ENCODE measurements around the gene LNPK.
A peak's percentile ranks its signal among the peaks of the same experiment; 100 is the strongest.

The LNPK gene

GRCh38 chr2:176001916-176002687 lies at the start of gene LNPK:
LNPK (minus strand) TSS chr2:176002267; CDS start chr2:175995584, 6,683 bp downstream.
- Histone ChIP-seq H3K4me1 (ENCODE audit: insufficient read depth, low read length) (peaks cover 10% of the 10 kb centered on the region), H3K9me3 (ENCODE audit: low read length) (no peaks in the 10 kb centered on the region), H2AFZ (ENCODE audit: low read depth, low read length) (peak within 1 kb of the TSS; percentile 51), H3K36me3 (ENCODE audit: insufficient read depth, low read length) (no peaks in the 10 kb centered on the region), H3K4me3 (ENCODE audit: low read length) (peak within 1 kb of the TSS; percentile 58), H3K27me3 (ENCODE audit: insufficient read depth, low read length) (no peaks in the 10 kb centered on the region)

GRCh38 chr2:176039375-176039774 lies 37.3 kb upstream of the LNPK start:
- peaks cover 9% of the 10 kb centered on the region for H3K27me3 ChIP-seq (ENCODE audit: insufficient read depth, low read length)
- no peaks in the 10 kb centered on the region for H3K4me1 ChIP-seq (ENCODE audit: insufficient read depth, low read length)

GRCh38 chr2:176038694-176039093 lies 36.6 kb upstream of the LNPK start:
- H2AFZ ChIP-seq (ENCODE audit: low read depth, low read length), result no peak overlapping the region
- no peaks in the 10 kb centered on the region for H3K36me3 ChIP-seq (ENCODE audit: insufficient read depth, low read length)
- H3K4me1 ChIP-seq (ENCODE audit: insufficient read depth, low read length), result no peaks in the 10 kb centered on the region
- peaks cover 9% of the 10 kb centered on the region for H3K27me3 ChIP-seq (ENCODE audit: insufficient read depth, low read length)
- H3K9me3 ChIP-seq (ENCODE audit: low read length), result no peaks in the 10 kb centered on the region
- no peak overlapping the region for H3K4me3 ChIP-seq (ENCODE audit: low read length)

More at GRCh38 chr2:176039375-176039774, 37.3 kb upstream of the LNPK start:
- Histone ChIP-seq H3K9me3 (ENCODE audit: low read length) (no peaks in the 10 kb centered on the region), H3K4me3 (ENCODE audit: low read length) (no peak overlapping the region), H3K36me3 (ENCODE audit: insufficient read depth, low read length) (no peaks in the 10 kb centered on the region), H2AFZ (ENCODE audit: low read depth, low read length) (no peak overlapping the region)

- H3K9me3 ChIP-seq (ENCODE audit: low read length), result no peaks in the 10 kb centered on the region
- H3K4me1 ChIP-seq (ENCODE audit: insufficient read depth, low read length), result no peaks in the 10 kb centered on the region
- H2AFZ ChIP-seq (ENCODE audit: low read depth, low read length), result no peak overlapping the region
- H3K4me3 ChIP-seq (ENCODE audit: low read length), result no peak overlapping the region
- no peaks in the 10 kb centered on the region for H3K36me3 ChIP-seq (ENCODE audit: insufficient read depth, low read length)
- H3K27me3 ChIP-seq (ENCODE audit: insufficient read depth, low read length), result peaks cover 11% of the 10 kb centered on the region
Measured at GRCh38 chr2:176035013-176035691, 33.1 kb upstream of the LNPK start.

- H3K27me3 ChIP-seq (ENCODE audit: insufficient read depth, low read length), result peaks cover 14% of the 10 kb centered on the region
- H3K4me1 ChIP-seq (ENCODE audit: insufficient read depth, low read length), result no peaks in the 10 kb centered on the region
- no peaks in the 10 kb centered on the region for H3K9me3 ChIP-seq (ENCODE audit: low read length)
- H3K4me3 ChIP-seq (ENCODE audit: low read length), result no peak overlapping the region
- no peaks in the 10 kb centered on the region for H3K36me3 ChIP-seq (ENCODE audit: insufficient read depth, low read length)
- H2AFZ ChIP-seq (ENCODE audit: low read depth, low read length), result no peak overlapping the region
Measured at GRCh38 chr2:176027806-176028205, 25.7 kb upstream of the LNPK start.

GRCh38 chr2:176025932-176026331 lies 23.9 kb upstream of the LNPK start:
- H2AFZ ChIP-seq (ENCODE audit: low read depth, low read length), result no peak overlapping the region
- no peak overlapping the region for H3K4me3 ChIP-seq (ENCODE audit: low read length)
- no peaks in the 10 kb centered on the region for H3K4me1 ChIP-seq (ENCODE audit: insufficient read depth, low read length)
- no peaks in the 10 kb centered on the region for H3K9me3 ChIP-seq (ENCODE audit: low read length)
- H3K36me3 ChIP-seq (ENCODE audit: insufficient read depth, low read length), result no peaks in the 10 kb centered on the region
- peaks cover 10% of the 10 kb centered on the region for H3K27me3 ChIP-seq (ENCODE audit: insufficient read depth, low read length)

- no peaks in the 10 kb centered on the region for H3K36me3 ChIP-seq (ENCODE audit: insufficient read depth, low read length)
- no peaks in the 10 kb centered on the region for H3K9me3 ChIP-seq (ENCODE audit: low read length)
- no peak overlapping the region for H3K4me3 ChIP-seq (ENCODE audit: low read length)
- peaks cover 10% of the 10 kb centered on the region for H3K27me3 ChIP-seq (ENCODE audit: insufficient read depth, low read length)
- H2AFZ ChIP-seq (ENCODE audit: low read depth, low read length), result no peak overlapping the region
- H3K4me1 ChIP-seq (ENCODE audit: insufficient read depth, low read length), result no peaks in the 10 kb centered on the region
Measured at GRCh38 chr2:176024083-176024482, 22.0 kb upstream of the LNPK start.

- no peak overlapping the region for H3K4me3 ChIP-seq (ENCODE audit: low read length)
- H3K27me3 ChIP-seq (ENCODE audit: insufficient read depth, low read length), result peaks cover 7% of the 10 kb centered on the region
- no peaks in the 10 kb centered on the region for H3K36me3 ChIP-seq (ENCODE audit: insufficient read depth, low read length)
- H2AFZ ChIP-seq (ENCODE audit: low read depth, low read length), result no peak overlapping the region
- H3K4me1 ChIP-seq (ENCODE audit: insufficient read depth, low read length), result no peaks in the 10 kb centered on the region
- no peaks in the 10 kb centered on the region for H3K9me3 ChIP-seq (ENCODE audit: low read length)
Measured at GRCh38 chr2:176022048-176022447, 20.0 kb upstream of the LNPK start.

GRCh38 chr2:176020400-176020799 lies 18.3 kb upstream of the LNPK start:
- no peak overlapping the region for H2AFZ ChIP-seq (ENCODE audit: low read depth, low read length)
- no peaks in the 10 kb centered on the region for H3K4me1 ChIP-seq (ENCODE audit: insufficient read depth, low read length)
- H3K27me3 ChIP-seq (ENCODE audit: insufficient read depth, low read length), result peaks cover 2% of the 10 kb centered on the region
- H3K36me3 ChIP-seq (ENCODE audit: insufficient read depth, low read length), result no peaks in the 10 kb centered on the region
- H3K9me3 ChIP-seq (ENCODE audit: low read length), result no peaks in the 10 kb centered on the region
- no peak overlapping the region for H3K4me3 ChIP-seq (ENCODE audit: low read length)

GRCh38 chr2:176018708-176019107 lies 16.6 kb upstream of the LNPK start:
- H3K9me3 ChIP-seq (ENCODE audit: low read length), result no peaks in the 10 kb centered on the region
- H2AFZ ChIP-seq (ENCODE audit: low read depth, low read length), result no peak overlapping the region
- H3K27me3 ChIP-seq (ENCODE audit: insufficient read depth, low read length), result no peaks in the 10 kb centered on the region
- H3K4me3 ChIP-seq (ENCODE audit: low read length), result no peak overlapping the region
- H3K4me1 ChIP-seq (ENCODE audit: insufficient read depth, low read length), result no peaks in the 10 kb centered on the region
- no peaks in the 10 kb centered on the region for H3K36me3 ChIP-seq (ENCODE audit: insufficient read depth, low read length)

GRCh38 chr2:176009445-176009844 lies 7.4 kb upstream of the LNPK start:
- Histone ChIP-seq H3K4me1 (ENCODE audit: insufficient read depth, low read length) (no peaks in the 10 kb centered on the region), H3K4me3 (ENCODE audit: low read length) (no peak overlapping the region), H3K9me3 (ENCODE audit: low read length) (no peaks in the 10 kb centered on the region), H2AFZ (ENCODE audit: low read depth, low read length) (no peak overlapping the region), H3K27me3 (ENCODE audit: insufficient read depth, low read length) (no peaks in the 10 kb centered on the region), H3K36me3 (ENCODE audit: insufficient read depth, low read length) (no peaks in the 10 kb centered on the region)

- H3K4me1 ChIP-seq (ENCODE audit: insufficient read depth, low read length), result peaks cover 10% of the 10 kb centered on the region
- no peak overlapping the region for H2AFZ ChIP-seq (ENCODE audit: low read depth, low read length)
- H3K9me3 ChIP-seq (ENCODE audit: low read length), result no peaks in the 10 kb centered on the region
Measured at GRCh38 chr2:176004934-176005333, 2.9 kb upstream of the LNPK start.

GRCh38 chr2:176003958-176004357 lies 1.9 kb upstream of the LNPK start:
- Histone ChIP-seq H3K4me3 (ENCODE audit: low read length) (no peak overlapping the region), H2AFZ (ENCODE audit: low read depth, low read length) (no peak overlapping the region), H3K4me1 (ENCODE audit: insufficient read depth, low read length) (peaks cover 10% of the 10 kb centered on the region), H3K27me3 (ENCODE audit: insufficient read depth, low read length) (no peaks in the 10 kb centered on the region), H3K9me3 (ENCODE audit: low read length) (no peaks in the 10 kb centered on the region), H3K36me3 (ENCODE audit: insufficient read depth, low read length) (no peaks in the 10 kb centered on the region)

More at GRCh38 chr2:176004934-176005333, 2.9 kb upstream of the LNPK start:
- H3K36me3 ChIP-seq (ENCODE audit: insufficient read depth, low read length), result no peaks in the 10 kb centered on the region
- H3K4me3 ChIP-seq (ENCODE audit: low read length), result no peak overlapping the region
- H3K27me3 ChIP-seq (ENCODE audit: insufficient read depth, low read length), result no peaks in the 10 kb centered on the region
